Endothelial cell of umbilical vein (primary cell): Measurements from ENCODE around the gene CHEK2. TPM values are rescaled to one million over a fixed set of nuclear protein-coding genes. Genes with fewer than 3 reads are reported as not detected.
A peak's percentile ranks its signal among the peaks of the same experiment; 100 is the strongest.

Experiments used
- BruUV-seq: library from RNA; stranded (reverse); fragments of 400-500 nt; replicated peaks from 2 replicates; lab custom pipeline; 2021; lab: Mats Ljungman, UMichigan
- CTCF ChIA-PET: fragments of 300-600, 350-600 bp; sonication (Branson Sonifier 250); formaldehyde crosslinking; loops from one replicate; lab custom pipeline; 2021; ENCODE audit warnings: antibody characterized with exemption, inconsistent platforms; lab: Charles Lee
- POLR2A ChIA-PET: fragments of 300-600, 350-600 bp; sonication (Branson Sonifier 250); formaldehyde crosslinking; loops from one replicate; lab custom pipeline; 2021; ENCODE audit warnings: antibody characterized with exemption, inconsistent platforms; lab: Charles Lee
- DNase-seq: peaks from one replicate; pipeline ENCODE4 v3.0.0-alpha.2; 2011; ENCODE audit warnings: low read depth, low spot score
- FAIRE-seq: peaks from 2 replicates; lab custom pipeline; 2011; peaks lifted over from hg19 to GRCh38; lab: Jason Lieb, UNC
- H2AFZ ChIP-seq: 2 replicates; pipeline ENCODE4 v1.6.0; 2012; ENCODE audit warnings: low read depth, low read length, control low read depth, inconsistent platforms
- H3K27ac ChIP-seq: 2 replicates; pipeline ENCODE4 v1.5.1; 2011; ENCODE audit warnings: low read depth, mild to moderate bottlenecking, control low read depth, low read length, moderate library complexity; ENCODE audit not compliant: insufficient read depth
- H3K27me3 ChIP-seq, 2 experiments: 2 replicates each; pipeline versions ENCODE4 v1.6.0 to v1.6.1; 2011; ENCODE audit warnings: low read length in 2 of 2, mixed read lengths in 1 of 2; ENCODE audit not compliant: control insufficient read depth in 2 of 2, insufficient read depth in 2 of 2
- H3K36me3 ChIP-seq, 2 experiments: 2 replicates in 1 of 2; 3 replicates in 1 of 2; pipeline ENCODE4 v1.5.1; 2011; ENCODE audit warnings: low read length in 2 of 2, mild to moderate bottlenecking in 1 of 2, moderate library complexity in 1 of 2; ENCODE audit not compliant: control insufficient read depth in 2 of 2, insufficient read depth in 2 of 2; ENCODE audit errors: extremely low read depth in 1 of 2
- H3K4me1 ChIP-seq: 3 replicates; pipeline ENCODE4 v1.5.1; 2011; ENCODE audit warnings: mild to moderate bottlenecking, low read length; ENCODE audit not compliant: control insufficient read depth, insufficient read depth; ENCODE audit errors: extremely low read depth
- H3K4me2 ChIP-seq: 2 replicates; pipeline ENCODE4 v1.6.1; 2011; ENCODE audit warnings: low read length, control low read depth, mixed read lengths; ENCODE audit not compliant: insufficient read depth
- H3K4me3 ChIP-seq, 3 experiments: fragments of 200-600 bp in 1 of 3; sonication (generic), shearing (Covaris generic) in 1 of 3; replicated peaks in 1 of 3; 2 replicates each; pipeline ENCODE4 v1.5.1; 2011 to 2016; ENCODE audit warnings: control low read depth in 3 of 3, low read length in 3 of 3, mild to moderate bottlenecking in 2 of 3, inconsistent platforms in 1 of 3, low read depth in 1 of 3, moderate library complexity in 1 of 3; ENCODE audit not compliant: insufficient read depth in 1 of 3
- H3K79me2 ChIP-seq: 2 replicates; pipeline ENCODE4 v1.6.0; 2012; ENCODE audit warnings: low read length, inconsistent platforms; ENCODE audit not compliant: control insufficient read depth, insufficient read depth
- H3K9ac ChIP-seq: replicated peaks from 2 replicates; pipeline ENCODE3; 2011; ENCODE audit warnings: low read length, control low read depth; ENCODE audit not compliant: insufficient read depth; ENCODE audit errors: extremely low read depth
- H3K9me1 ChIP-seq: replicated peaks from 3 replicates; pipeline ENCODE4 v1.6.0; 2011; ENCODE audit warnings: mild to moderate bottlenecking, low read length; ENCODE audit not compliant: control insufficient read depth, insufficient read depth; ENCODE audit errors: extremely low read depth
- H3K9me3 ChIP-seq: replicated peaks from 2 replicates; pipeline ENCODE4 v1.5.1; 2012; ENCODE audit warnings: low read length, inconsistent platforms; ENCODE audit not compliant: control insufficient read depth, insufficient read depth
- H4K20me1 ChIP-seq: replicated peaks from 2 replicates; pipeline ENCODE3; 2011; ENCODE audit warnings: mild to moderate bottlenecking, low read length; ENCODE audit not compliant: control insufficient read depth, insufficient read depth; ENCODE audit errors: extremely low read depth
- CTCF ChIP-seq, 2 donors: IDR thresholded peaks; 1 replicate in 1 of 2; 2 replicates in 1 of 2; pipeline ENCODE4 v1.5.1; 2011; ENCODE audit warnings: low read length in 2 of 2, mild to moderate bottlenecking in 2 of 2, moderate library complexity in 2 of 2, control low read depth in 1 of 2, inconsistent platforms in 1 of 2, low read depth in 1 of 2; ENCODE audit not compliant: insufficient read depth in 1 of 2; ENCODE audit errors: extremely low read depth in 1 of 2
- EZH2 ChIP-seq: IDR thresholded peaks from 2 replicates; pipeline ENCODE4 v1.6.1; 2012; ENCODE audit warnings: borderline replicate concordance, low read depth, mild to moderate bottlenecking, moderate library complexity, low read length, inconsistent platforms; ENCODE audit not compliant: severe bottlenecking
- FOS ChIP-seq: IDR thresholded peaks from 2 replicates; pipeline ENCODE4 v1.6.1; 2011; ENCODE audit warnings: mild to moderate bottlenecking, low read length, moderate library complexity, borderline replicate concordance; ENCODE audit not compliant: insufficient read depth
- GATA2 ChIP-seq: IDR thresholded peaks from 2 replicates; pipeline ENCODE4 v1.7.0; 2011; ENCODE audit warnings: low read depth, mild to moderate bottlenecking, moderate library complexity, mixed read lengths, low read length; ENCODE audit not compliant: insufficient read length, insufficient read depth
- JUN ChIP-seq: IDR thresholded peaks from 2 replicates; pipeline ENCODE4 v1.6.1; 2011; ENCODE audit warnings: borderline replicate concordance, low read depth; ENCODE audit not compliant: insufficient read length, insufficient read depth
- MAX ChIP-seq: IDR thresholded peaks from 2 replicates; pipeline ENCODE4 v1.6.1; 2011; ENCODE audit not compliant: insufficient read depth, insufficient read length
- MYC ChIP-seq: IDR thresholded peaks from one replicate; pipeline ENCODE4 v1.6.1; 2011; ENCODE audit warnings: mild to moderate bottlenecking, low read depth, low read length
- POLR2A ChIP-seq: IDR thresholded peaks from 2 replicates; pipeline ENCODE4 v1.6.1; 2012; ENCODE audit warnings: low read depth, mild to moderate bottlenecking, control low read depth, low read length
- POLR2AphosphoS5 ChIP-seq: IDR thresholded peaks from 2 replicates; pipeline ENCODE4 v1.6.1; 2012; ENCODE audit warnings: low read depth, mild to moderate bottlenecking, control low read depth, low read length, moderate library complexity; ENCODE audit not compliant: insufficient read depth
- dilution Hi-C: fragments of 300-500 bp; cut with MboI; formaldehyde crosslinking; loops from one replicate; pipeline ENCODE4 v1.15.0; 2019; ENCODE audit warnings: low sequenced_read_pairs; ENCODE audit not compliant: extremely low pct_ligation_motif_present
- intact Hi-C: fragments of 100-400 bp; cut with micrococcal nuclease; formaldehyde crosslinking; loops from one replicate; pipeline ENCODE4 v1.10.0; 2022
- polyA plus RNA-seq, 4 experiments: library from polyadenylated mRNA; depleted of rRNA in 3 of 4; stranded (reverse) in 3 of 4; unstranded in 1 of 4; fragments of >200 nt; gene quantifications; 2 replicates each; pipeline versions ENCODE4 v1.2.1 to v1.2.3, GENCODE V29; 2011 to 2012; ENCODE audit warnings: missing spikeins in 1 of 4
- total RNA-seq: library from RNA; stranded (reverse); gene quantifications from 2 replicates; pipeline ENCODE4 v1.2.3, GENCODE V29; 2021

CHEK2 gene
- total and polyA plus RNA-seq, 2 donors (not counting 3 experiments of a cell fraction or from before 2014, with no cell fraction given): 24.6 to 24.9 TPM

GRCh38 chr22:28711341-28711740 is 30.3 kb downstream of the CHEK2 start:
- Histone ChIP-seq H3K27ac (peak overlapping the region; percentile 96), H4K20me1 (no peaks in the 10 kb centered on the region), H3K9me3 (no peaks in the 10 kb centered on the region), H3K4me1 (peaks cover 35% of the 10 kb centered on the region), H3K4me2 (peak overlapping the region; percentile 98), H3K27me3 (no peaks in the 10 kb centered on the region), H3K9ac (peak overlapping the region; percentile 78), H2AFZ (no peak overlapping the region), H3K9me1 (no peaks in the 10 kb centered on the region), H3K4me3 (no peak overlapping the region), H3K79me2 (no peaks in the 10 kb centered on the region), H3K36me3 (no peaks in the 10 kb centered on the region)
- no TSS peak for BruUV-seq
- ChIA-PET POLR2A (no interaction called here), CTCF (interaction anchor here (0.6 to 2.1 kb wide), 4 partner anchors 39 to 110 kb away, joined by 3 to 6 read pairs (median 4); no protein-coding TSS in a partner anchor)
- intact Hi-C loops (loop anchor here (1.0 to 2.0 kb wide), 2 partner anchors 31 to 87 kb away; partner anchors contain the start of gene HSCB), dilution Hi-C loops (no loop called here)
- peak; percentile 56 for FAIRE-seq
- DNase-seq: peak; percentile 60
- TF ChIP-seq CTCF (IDR thresholded peaks at IDR 0.05; ENCODE audit: extremely low read depth in 1 of 2, insufficient read depth in 1 of 2, low read depth in 1 of 2, low read length in 2 of 2) (no peak), JUN (no peak), POLR2AphosphoS5 (no peak), FOS (no peak), GATA2 (no peak), EZH2 (no peak), MAX (no peak), MYC (no peak), POLR2A (no peak)
